Measurements from ENCODE around the gene SESTD1. TPM values are rescaled to one million over a fixed set of nuclear protein-coding genes. Genes with fewer than 3 reads are reported as not detected.

The SESTD1 gene
- total and polyA plus RNA-seq, 2 of the 13 experiments (the other 11 are each of a cell fraction or from before 2014, with no cell fraction given), result 74.4 to 101 TPM

- TF ChIP-seq RCOR2 (CRISPR knock-in tag; IDR thresholded peaks at IDR 0.05) (no peak), ELF4 (CRISPR knock-in tag; IDR thresholded peaks at IDR 0.05; ENCODE audit: borderline replicate concordance) (no peak)
Observed at GRCh38 chr2:179261151-179261825, 3.3 kb downstream of the SESTD1 start (continued).

GRCh38 chr2:179260224-179260623 is 4.4 kb downstream of the SESTD1 start:
- peaks cover 82% of the 10 kb centered on the region for H3K4me1 ChIP-seq (ENCODE audit: insufficient read depth, low read length)
- H3K27me3 ChIP-seq (ENCODE audit: control insufficient read depth in 1 of 2, insufficient read depth in 2 of 2, low read length in 2 of 2), result no peaks in the 10 kb centered on the region; a peak in 1 of 5 replicates
- 78% methylated on average over 3 of the region's 3 CpGs for WGBS (ENCODE audit: low lambda C conversion rate)
- intact Hi-C loops (cut with micrococcal nuclease; ENCODE audit: unreplicated experiment), result loop anchor here (5.0 kb wide), 1 partner anchor 43 kb away; no protein-coding TSS in a partner anchor
- H2AFZ ChIP-seq (ENCODE audit: low read length), result no peak overlapping the region
- ChIA-PET CTCF (ENCODE audit: low intra/inter-chr PET ratio, low total read pairs) (no interaction called here), POLR2A (interaction anchor here (1.0 kb wide), 2 partner anchors 12 to 84 kb away, joined by 3 read pairs; no protein-coding TSS in a partner anchor)
- H3K27ac ChIP-seq (ENCODE audit: extremely low read length, insufficient read depth, low read length), result no peak overlapping the region
- BruUV-seq (replicated peaks), result no TSS peak
- H4K20me1 ChIP-seq (ENCODE audit: insufficient read depth, low read length), result peaks cover 74% of the 10 kb centered on the region
- no peak for DNase-seq (ENCODE audit: low spot score)
- peaks cover 88% of the 10 kb centered on the region for H3K79me2 ChIP-seq (ENCODE audit: insufficient read depth, low read length)
- H3K4me2 ChIP-seq (ENCODE audit: low read depth, low read length), result peak overlapping the region; percentile 91
- no peaks in the 10 kb centered on the region for H3K9me3 ChIP-seq (ENCODE audit: low read length)
- FAIRE-seq, result no peak
- H3K9ac ChIP-seq (ENCODE audit: insufficient read depth, low read depth, low read length), result no peak overlapping the region; the same call in 1 of the 2 replicates
- no peak for ATAC-seq
- no peaks in the 10 kb centered on the region for H3K36me3 ChIP-seq (replicated peaks in 1 of 2; ENCODE audit: control insufficient read depth in 1 of 2, insufficient read depth in 2 of 2, low read length in 2 of 2)
- peak overlapping the region in 1 of 3 experiments; percentile 6; a peak in 1 of 6 replicates for H3K4me3 ChIP-seq (replicated peaks in 1 of 3; ENCODE audit: insufficient read depth in 1 of 3, low read depth in 2 of 3, low read length in 3 of 3)
- in situ Hi-C loops (cut with HindIII; ENCODE audit: extremely low pct_ligation_motif_present, low pct_unique_long_range_greater_than_20kb), result no loop called here
- TF ChIP-seq FOXM1 (CRISPR knock-in tag; IDR thresholded peaks at IDR 0.05), result no peak
- no peak for TF ChIP-seq IRF1 (CRISPR knock-in tag; IDR thresholded peaks at IDR 0.05; ENCODE audit: low read depth)
- TF ChIP-seq BCL6 (CRISPR knock-in tag; IDR thresholded peaks at IDR 0.05), result 0 out of 2 replicates have a peak, but pooled peaks have one; percentile 25
- no peak for TF ChIP-seq BCLAF1 (IDR thresholded peaks at IDR 0.05)
- no peak for TF ChIP-seq THAP11 (CRISPR knock-in tag; IDR thresholded peaks at IDR 0.05)
- TF ChIP-seq NR2F2 (IDR thresholded peaks at IDR 0.05; ENCODE audit: borderline replicate concordance, low read depth), result no peak
- TF ChIP-seq RARG (CRISPR knock-in tag; IDR thresholded peaks at IDR 0.05; ENCODE audit: low read depth), result no peak
- TF ChIP-seq KMT2A (CRISPR knock-in tag; IDR thresholded peaks at IDR 0.05), result no peak
- TF ChIP-seq ARNTL (CRISPR knock-in tag; IDR thresholded peaks at IDR 0.05), result no peak
- 0 out of 2 replicates have a peak, but pooled peaks have one; percentile 39 for TF ChIP-seq ZNF33A (CRISPR knock-in tag; IDR thresholded peaks at IDR 0.05; ENCODE audit: borderline replicate concordance)
- no peak for TF ChIP-seq MIXL1 (CRISPR knock-in tag; IDR thresholded peaks at IDR 0.05)
- TF ChIP-seq TEAD3 (CRISPR knock-in tag; optimal IDR thresholded peaks at IDR 0.05; ENCODE audit: borderline replicate concordance), result no peak
- no peak for TF ChIP-seq CHCHD3 (CRISPR knock-in tag; IDR thresholded peaks at IDR 0.05)
- TF ChIP-seq ZNF180 (CRISPR knock-in tag; IDR thresholded peaks at IDR 0.05; ENCODE audit: borderline replicate concordance, low read depth), result no peak
- TF ChIP-seq ZNF761 (CRISPR knock-in tag; conservative IDR thresholded peaks at IDR 0.05), result no peak
- TF ChIP-seq ZNF20 (CRISPR knock-in tag; IDR thresholded peaks at IDR 0.05), result no peak
- peak; percentile 91 for TF ChIP-seq ZNF121 (CRISPR knock-in tag; IDR thresholded peaks at IDR 0.05)
- TF ChIP-seq NCOA5 (CRISPR knock-in tag; IDR thresholded peaks at IDR 0.05), result no peak
- no peak for TF ChIP-seq TP53 (CRISPR knock-in tag; conservative IDR thresholded peaks at IDR 0.05)
- TF ChIP-seq NFIC (IDR thresholded peaks at IDR 0.05; ENCODE audit: low read length), result no peak

Data from HepG2 (cell line).